ENCODE data around the gene UMPS.

UMPS gene

DNA sequence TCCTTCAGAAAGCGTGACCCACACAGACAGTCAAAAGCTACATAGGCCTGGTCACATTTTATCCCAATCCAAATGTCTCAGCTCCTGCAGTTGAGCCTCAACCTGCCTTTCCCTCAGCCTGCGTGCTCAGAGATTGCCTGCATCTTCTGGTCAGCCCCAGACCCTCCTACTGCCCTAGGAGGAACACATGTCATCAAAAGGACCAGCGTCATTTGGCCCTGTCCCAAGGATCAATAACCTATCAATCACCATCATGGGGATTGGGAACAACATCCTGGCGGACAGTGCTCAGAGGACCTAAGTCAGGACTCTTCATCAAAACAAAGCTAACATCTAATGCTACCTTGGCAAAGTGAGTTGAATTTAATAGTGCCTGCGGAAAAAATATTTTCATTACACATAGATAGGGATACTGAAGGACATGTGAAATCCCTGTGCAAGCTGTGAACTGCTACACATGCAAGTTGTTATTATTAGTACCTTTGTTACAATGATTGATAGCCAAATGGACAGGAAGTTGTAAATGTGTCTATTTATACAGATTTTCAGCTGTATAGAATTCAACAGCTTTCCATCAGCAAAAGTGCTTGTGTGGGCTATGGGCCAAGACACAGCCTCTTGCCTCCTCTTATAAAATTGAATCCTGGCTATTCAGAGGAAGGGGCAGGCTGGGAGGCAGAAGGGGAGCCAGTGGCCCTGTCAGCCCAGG, 47.7 kb downstream of the UMPS start:
- H3K27me3 ChIP-seq (ENCODE audit: insufficient read depth, low read length, poor library complexity, severe bottlenecking) = no peaks in the 10 kb centered on the region
- no peaks in the 10 kb centered on the region for H3K36me3 ChIP-seq (ENCODE audit: insufficient read depth, low read length)
- H3K9ac ChIP-seq (ENCODE audit: low read depth, low read length, poor library complexity, severe bottlenecking) = no peak overlapping the region
- H3F3A ChIP-seq (ENCODE audit: low read depth) = no peaks in the 10 kb centered on the region
- no peak overlapping the region for H3K4me3 ChIP-seq (ENCODE audit: low read length, poor library complexity, severe bottlenecking)
- no peak overlapping the region for H2AFZ ChIP-seq (ENCODE audit: low read length)
- H3K9me3 ChIP-seq (ENCODE audit: insufficient read depth, low read depth, low read length) = no peaks in the 10 kb centered on the region
- no peaks in the 10 kb centered on the region for H3K79me2 ChIP-seq (ENCODE audit: insufficient read depth, low read length)
- no peak for TF ChIP-seq EZH2phosphoT487 (IDR thresholded peaks at IDR 0.05; ENCODE audit: borderline replicate concordance)
- TF ChIP-seq, protein P1, sequence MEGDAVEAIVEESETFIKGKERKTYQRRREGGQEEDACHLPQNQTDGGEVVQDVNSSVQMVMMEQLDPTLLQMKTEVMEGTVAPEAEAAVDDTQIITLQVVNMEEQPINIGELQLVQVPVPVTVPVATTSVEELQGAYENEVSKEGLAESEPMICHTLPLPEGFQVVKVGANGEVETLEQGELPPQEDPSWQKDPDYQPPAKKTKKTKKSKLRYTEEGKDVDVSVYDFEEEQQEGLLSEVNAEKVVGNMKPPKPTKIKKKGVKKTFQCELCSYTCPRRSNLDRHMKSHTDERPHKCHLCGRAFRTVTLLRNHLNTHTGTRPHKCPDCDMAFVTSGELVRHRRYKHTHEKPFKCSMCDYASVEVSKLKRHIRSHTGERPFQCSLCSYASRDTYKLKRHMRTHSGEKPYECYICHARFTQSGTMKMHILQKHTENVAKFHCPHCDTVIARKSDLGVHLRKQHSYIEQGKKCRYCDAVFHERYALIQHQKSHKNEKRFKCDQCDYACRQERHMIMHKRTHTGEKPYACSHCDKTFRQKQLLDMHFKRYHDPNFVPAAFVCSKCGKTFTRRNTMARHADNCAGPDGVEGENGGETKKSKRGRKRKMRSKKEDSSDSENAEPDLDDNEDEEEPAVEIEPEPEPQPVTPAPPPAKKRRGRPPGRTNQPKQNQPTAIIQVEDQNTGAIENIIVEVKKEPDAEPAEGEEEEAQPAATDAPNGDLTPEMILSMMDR (conservative IDR thresholded peaks at IDR 0.05; ENCODE audit: low read length) = no peak
- H3K4me2 ChIP-seq (ENCODE audit: low read depth, low read length, poor library complexity, severe bottlenecking) = no peak overlapping the region
- H3K4me1 ChIP-seq (ENCODE audit: insufficient read depth, low read length, poor library complexity, severe bottlenecking) = no peaks in the 10 kb centered on the region
- H4K20me1 ChIP-seq (ENCODE audit: insufficient read depth, low read length, poor library complexity, severe bottlenecking) = no peaks in the 10 kb centered on the region
- H3K9me2 ChIP-seq (replicated peaks; ENCODE audit: low read depth, low read length) = no peaks in the 10 kb centered on the region

DNA sequence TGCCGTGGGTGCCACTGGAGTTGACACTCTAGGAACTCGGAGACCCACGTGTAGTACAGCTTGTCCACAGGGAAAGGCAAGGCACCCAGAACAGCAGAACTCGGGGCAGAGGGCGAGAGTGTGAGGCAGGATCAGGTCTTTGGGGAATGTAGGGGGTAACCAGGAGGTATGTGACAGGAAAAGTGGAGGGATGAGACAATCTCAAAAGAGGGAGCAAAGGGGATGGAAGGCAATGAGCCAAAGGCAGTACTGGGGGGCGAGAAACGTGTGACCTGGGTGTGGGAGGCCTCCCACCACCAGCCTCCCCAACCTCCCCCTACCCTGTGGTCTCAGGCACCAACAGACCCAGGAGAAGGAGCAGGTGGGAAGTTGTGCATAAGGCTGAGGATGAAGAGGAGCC, 48.9 kb downstream of the UMPS start:
- Histone ChIP-seq H4K20me1 (ENCODE audit: insufficient read depth, low read length, poor library complexity, severe bottlenecking) (no peaks in the 10 kb centered on the region), H3K4me3 (ENCODE audit: low read length, poor library complexity, severe bottlenecking) (no peak overlapping the region), H2AFZ (ENCODE audit: low read length) (no peak overlapping the region), H3K9me3 (ENCODE audit: insufficient read depth, low read depth, low read length) (no peaks in the 10 kb centered on the region), H3F3A (ENCODE audit: low read depth) (no peaks in the 10 kb centered on the region), H3K4me1 (ENCODE audit: insufficient read depth, low read length, poor library complexity, severe bottlenecking) (no peaks in the 10 kb centered on the region), H3K4me2 (ENCODE audit: low read depth, low read length, poor library complexity, severe bottlenecking) (no peak overlapping the region), H3K27me3 (ENCODE audit: insufficient read depth, low read length, poor library complexity, severe bottlenecking) (no peaks in the 10 kb centered on the region), H3K9me2 (replicated peaks; ENCODE audit: low read depth, low read length) (no peaks in the 10 kb centered on the region), H3K36me3 (ENCODE audit: insufficient read depth, low read length) (no peaks in the 10 kb centered on the region), H3K79me2 (ENCODE audit: insufficient read depth, low read length) (no peaks in the 10 kb centered on the region), H3K9ac (ENCODE audit: low read depth, low read length, poor library complexity, severe bottlenecking) (no peak overlapping the region)
- TF ChIP-seq, protein P1 (conservative IDR thresholded peaks at IDR 0.05; ENCODE audit: low read length) = no peak
- TF ChIP-seq EZH2phosphoT487 (IDR thresholded peaks at IDR 0.05; ENCODE audit: borderline replicate concordance) = no peak

DNA sequence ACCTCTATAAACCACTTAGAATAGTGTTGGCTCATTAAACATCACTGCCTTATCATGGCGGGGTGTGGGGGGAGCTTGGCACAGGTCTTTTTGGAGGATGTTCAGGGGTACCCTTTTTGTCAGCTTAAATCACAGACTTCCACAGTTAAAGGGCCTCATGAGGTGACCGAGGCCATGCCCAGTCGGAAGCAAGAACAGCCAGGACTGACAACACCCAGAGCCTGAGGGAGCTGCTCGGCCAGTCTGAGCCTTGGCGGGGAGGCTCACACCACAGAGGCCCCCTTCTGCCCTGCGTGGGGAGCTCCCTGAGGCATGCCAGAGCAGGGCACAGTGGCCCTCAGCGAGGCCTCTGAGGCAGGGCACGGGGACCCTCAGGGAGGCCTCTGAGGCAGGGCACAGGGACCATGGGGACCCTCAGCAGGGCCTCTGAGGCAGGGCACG, 49.5 kb downstream of the UMPS start:
- Histone ChIP-seq H3F3A (ENCODE audit: low read depth) (no peaks in the 10 kb centered on the region), H3K9me2 (replicated peaks; ENCODE audit: low read depth, low read length) (no peaks in the 10 kb centered on the region), H3K27me3 (ENCODE audit: insufficient read depth, low read length, poor library complexity, severe bottlenecking) (no peaks in the 10 kb centered on the region), H3K79me2 (ENCODE audit: insufficient read depth, low read length) (no peaks in the 10 kb centered on the region), H3K4me3 (ENCODE audit: low read length, poor library complexity, severe bottlenecking) (no peak overlapping the region), H4K20me1 (ENCODE audit: insufficient read depth, low read length, poor library complexity, severe bottlenecking) (no peaks in the 10 kb centered on the region), H3K9ac (ENCODE audit: low read depth, low read length, poor library complexity, severe bottlenecking) (no peak overlapping the region), H3K4me2 (ENCODE audit: low read depth, low read length, poor library complexity, severe bottlenecking) (no peak overlapping the region), H3K9me3 (ENCODE audit: insufficient read depth, low read depth, low read length) (no peaks in the 10 kb centered on the region), H2AFZ (ENCODE audit: low read length) (no peak overlapping the region), H3K36me3 (ENCODE audit: insufficient read depth, low read length) (no peaks in the 10 kb centered on the region), H3K4me1 (ENCODE audit: insufficient read depth, low read length, poor library complexity, severe bottlenecking) (no peaks in the 10 kb centered on the region)
- TF ChIP-seq, protein P1 (conservative IDR thresholded peaks at IDR 0.05; ENCODE audit: low read length) = no peak
- no peak for TF ChIP-seq EZH2phosphoT487 (IDR thresholded peaks at IDR 0.05; ENCODE audit: borderline replicate concordance)

All from Loucy (cell line).